Trophoblast cell (in vitro differentiated cells and primary cell): ENCODE results near the gene ENTPD8.
"Not testable (repeated sequence)": the region's sequence is repeated elsewhere in the genome, so short reads cannot be mapped to it uniquely, and the experiment has no call there.

Source experiments
- DNase-seq, 2 donors: peaks; one replicate each; pipeline ENCODE4 v3.0.0-alpha.2; 2016
- H2AFZ ChIP-seq: 2 replicates; pipeline ENCODE4 v1.6.1; 2013; ENCODE audit warnings: low read length, moderate library complexity, mild to moderate bottlenecking; ENCODE audit not compliant: insufficient read depth, poor library complexity
- H2AK5ac ChIP-seq: 2 replicates; pipeline ENCODE4 v1.6.1; 2013; ENCODE audit warnings: mild to moderate bottlenecking, low read length
- H2BK120ac ChIP-seq: 2 replicates; pipeline ENCODE4 v1.6.1; 2013; ENCODE audit warnings: low read length, mild to moderate bottlenecking, moderate library complexity; ENCODE audit not compliant: insufficient read depth, poor library complexity
- H2BK12ac ChIP-seq: 2 replicates; pipeline ENCODE4 v1.6.1; 2013; ENCODE audit warnings: mild to moderate bottlenecking, low read length, moderate library complexity
- H2BK5ac ChIP-seq: 2 replicates; pipeline ENCODE4 v1.6.1; 2013; ENCODE audit warnings: low read length, low read depth, moderate library complexity, mild to moderate bottlenecking; ENCODE audit not compliant: poor library complexity
- H3K14ac ChIP-seq: 2 replicates; pipeline ENCODE4 v1.6.1; 2013; ENCODE audit warnings: mild to moderate bottlenecking, low read length
- H3K18ac ChIP-seq: 2 replicates; pipeline ENCODE4 v1.6.1; 2013; ENCODE audit warnings: mild to moderate bottlenecking, low read length
- H3K23ac ChIP-seq: 2 replicates; pipeline ENCODE4 v1.6.1; 2013; ENCODE audit warnings: low read length
- H3K27ac ChIP-seq: 2 replicates; pipeline ENCODE4 v1.5.1; 2013; ENCODE audit warnings: low read depth, mild to moderate bottlenecking, inconsistent platforms, low read length, moderate library complexity
- H3K27me3 ChIP-seq: 2 replicates; pipeline ENCODE4 v1.6.1; 2013; ENCODE audit warnings: inconsistent platforms, mild to moderate bottlenecking, low read length, moderate library complexity; ENCODE audit not compliant: insufficient read depth
- H3K36me3 ChIP-seq, 2 experiments: 1 replicate in 1 of 2; 2 replicates in 1 of 2; pipeline ENCODE4 v1.6.1; 2013; ENCODE audit warnings: low read length in 2 of 2, mild to moderate bottlenecking in 2 of 2, moderate library complexity in 1 of 2; ENCODE audit not compliant: insufficient read depth in 2 of 2, control insufficient read depth in 1 of 2
- H3K4ac ChIP-seq: 2 replicates; pipeline ENCODE4 v1.6.1; 2013; ENCODE audit warnings: low read depth, mild to moderate bottlenecking, low read length, moderate library complexity
- H3K4me1 ChIP-seq, 2 experiments: 1 replicate in 1 of 2; 2 replicates in 1 of 2; pipeline ENCODE4 v1.6.1; 2013; ENCODE audit warnings: low read length in 2 of 2, mild to moderate bottlenecking in 2 of 2, moderate library complexity in 1 of 2; ENCODE audit not compliant: insufficient read depth in 2 of 2, control insufficient read depth in 1 of 2
- H3K4me2 ChIP-seq: 2 replicates; pipeline ENCODE4 v1.6.1; 2013; ENCODE audit warnings: inconsistent platforms, mild to moderate bottlenecking, low read length, moderate library complexity
- H3K4me3 ChIP-seq: 2 replicates; pipeline ENCODE4 v1.5.1; 2013; ENCODE audit warnings: mild to moderate bottlenecking, low read depth, low read length, inconsistent platforms
- H3K79me1 ChIP-seq: one replicate; pipeline ENCODE4 v1.6.1; 2013; ENCODE audit warnings: low read length
- H3K79me2 ChIP-seq: 2 replicates; pipeline ENCODE4 v1.6.1; 2013; ENCODE audit warnings: low read length, mild to moderate bottlenecking; ENCODE audit not compliant: control insufficient read depth, insufficient read depth, poor library complexity
- H3K9ac ChIP-seq: 2 replicates; pipeline ENCODE4 v1.6.1; 2013; ENCODE audit warnings: mild to moderate bottlenecking, low read length
- H3K9me3 ChIP-seq: 2 replicates; pipeline ENCODE4 v1.6.1; 2013; ENCODE audit warnings: low read depth, mild to moderate bottlenecking, control low read depth, inconsistent platforms, low read length; ENCODE audit not compliant: insufficient read depth
- H4K12ac ChIP-seq: 2 replicates; pipeline ENCODE4 v1.6.1; 2013; ENCODE audit warnings: low read depth, mild to moderate bottlenecking, low read length, moderate library complexity
- H4K8ac ChIP-seq: 2 replicates; pipeline ENCODE4 v1.6.1; 2013; ENCODE audit warnings: low read depth, mild to moderate bottlenecking, low read length, moderate library complexity
- H4K91ac ChIP-seq: one replicate; pipeline ENCODE4 v1.6.1; 2013; ENCODE audit warnings: low read depth, mild to moderate bottlenecking, low read length, moderate library complexity
- WGBS: extraction: QIAGEN DNeasy Blood & Tissue Kit; methylation state at CpG from one replicate; pipeline ENCODE4 v1.1.7; 2013; ENCODE audit warnings: missing lambda C conversion rate; ENCODE audit not compliant: insufficient read length, insufficient coverage; ENCODE audit errors: extremely low coverage; 5-methylcytosine and 5-hydroxymethylcytosine counted together

The ENTPD8 gene

GRCh38 chr9:137388589-137389427, 52.3 kb downstream of the ENTPD8 start:
- Histone ChIP-seq H3K14ac (no peak overlapping the region), H4K12ac (no peak overlapping the region), H3K36me3 (no peaks in the 10 kb centered on the region), H3K27ac (no peak overlapping the region), H2BK5ac (no peak overlapping the region), H3K27me3 (no peaks in the 10 kb centered on the region), H3K79me1 (no peaks in the 10 kb centered on the region), H3K4ac (no peak overlapping the region), H3K18ac (no peak overlapping the region), H3K4me2 (no peak overlapping the region), H2AFZ (no peak overlapping the region), H2BK12ac (no peak overlapping the region), H2BK120ac (no peak overlapping the region), H3K79me2 (no peaks in the 10 kb centered on the region), H3K23ac (no peak overlapping the region), H4K8ac (no peak overlapping the region), H3K9me3 (no peaks in the 10 kb centered on the region), H3K4me1 (no peaks in the 10 kb centered on the region), H3K4me3 (no peak overlapping the region), H2AK5ac (no peak overlapping the region), H3K9ac (no peak overlapping the region), H4K91ac (no peak overlapping the region)
- no peak for DNase-seq
- WGBS, result no CpG with 5 or more reads among the region's 47 CpGs

- Histone ChIP-seq H3K27me3 (no peaks in the 10 kb centered on the region), H3K14ac (no peak overlapping the region), H3K18ac (no peak overlapping the region), H2BK120ac (no peak overlapping the region), H3K9me3 (no peaks in the 10 kb centered on the region), H2AFZ (no peak overlapping the region), H3K4ac (no peak overlapping the region), H3K27ac (no peak overlapping the region), H3K4me1 (no peaks in the 10 kb centered on the region), H4K8ac (no peak overlapping the region), H3K79me1 (no peaks in the 10 kb centered on the region), H4K12ac (no peak overlapping the region), H3K4me2 (no peak overlapping the region), H2BK5ac (no peak overlapping the region), H3K79me2 (no peaks in the 10 kb centered on the region), H3K23ac (no peak overlapping the region), H3K4me3 (no peak overlapping the region), H3K36me3 (no peaks in the 10 kb centered on the region), H2AK5ac (no peak overlapping the region), H2BK12ac (no peak overlapping the region), H3K9ac (no peak overlapping the region), H4K91ac (no peak overlapping the region)
- no CpG with 5 or more reads among the region's 26 CpGs for WGBS
- DNase-seq, result no peak
Observed at GRCh38 chr9:137387891-137388560, 53.1 kb downstream of the ENTPD8 start.

DNA sequence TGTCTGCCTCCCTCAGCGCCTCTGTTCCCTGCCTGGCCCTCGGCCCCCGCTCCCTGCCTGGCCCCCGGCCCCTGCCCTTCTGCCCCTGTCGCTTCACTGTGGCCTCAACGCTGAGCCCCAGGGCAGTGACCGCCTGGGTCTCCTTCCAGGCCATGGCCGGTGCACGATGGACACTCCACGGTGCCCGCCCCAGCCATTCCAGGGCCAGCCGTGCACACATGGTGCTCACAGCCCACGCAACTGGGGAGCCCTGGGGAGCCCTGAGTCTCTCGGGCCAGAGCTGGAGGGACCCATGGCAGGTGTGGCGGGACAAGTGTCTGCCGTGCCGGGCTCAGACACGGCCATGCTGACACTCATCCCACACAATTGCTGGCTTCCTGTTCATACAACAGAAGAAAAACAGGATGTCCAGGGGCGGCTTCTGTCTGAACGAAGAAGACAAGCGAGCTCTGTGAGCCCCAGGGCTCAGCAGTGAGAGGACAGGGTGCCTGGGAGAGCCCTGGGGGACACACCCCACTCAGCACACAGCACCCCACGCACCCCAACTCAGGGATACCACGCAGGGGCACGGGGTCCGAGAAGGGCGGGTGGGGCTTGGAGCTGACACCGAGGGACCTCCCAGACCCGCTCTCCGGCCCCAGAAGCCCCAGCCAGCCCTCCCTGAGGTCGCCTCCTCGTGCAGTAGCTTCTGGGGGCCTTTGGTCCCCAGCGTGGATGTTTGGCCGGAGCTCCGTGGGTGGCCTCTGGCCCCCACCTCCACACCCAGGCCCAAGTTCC, 53.9 kb downstream of the ENTPD8 start:
- no peak overlapping the region for H2AFZ ChIP-seq
- H3K9ac ChIP-seq, result no peak overlapping the region
- H3K27ac ChIP-seq, result no peak overlapping the region
- H3K4me2 ChIP-seq, result no peak overlapping the region
- no peaks in the 10 kb centered on the region for H3K4me1 ChIP-seq
- H4K12ac ChIP-seq, result no peak overlapping the region
- H4K8ac ChIP-seq, result no peak overlapping the region
- H4K91ac ChIP-seq, result no peak overlapping the region
- no peak overlapping the region for H2BK12ac ChIP-seq
- no peaks in the 10 kb centered on the region for H3K27me3 ChIP-seq
- H3K14ac ChIP-seq, result no peak overlapping the region
- no peak overlapping the region for H3K18ac ChIP-seq
- H3K23ac ChIP-seq, result no peak overlapping the region
- no peak for DNase-seq
- no peak overlapping the region for H2BK5ac ChIP-seq
- no peak overlapping the region for H2BK120ac ChIP-seq
- no peaks in the 10 kb centered on the region for H3K9me3 ChIP-seq
- H3K36me3 ChIP-seq, result no peaks in the 10 kb centered on the region
- whole genome bisulfite sequencing, result no CpG with 5 or more reads among the region's 34 CpGs
- no peak overlapping the region for H3K4me3 ChIP-seq
- no peaks in the 10 kb centered on the region for H3K79me2 ChIP-seq
- no peak overlapping the region for H3K4ac ChIP-seq
- H2AK5ac ChIP-seq, result no peak overlapping the region
- H3K79me1 ChIP-seq, result no peaks in the 10 kb centered on the region

GRCh38 chr9:137386507-137387113, 54.5 kb downstream of the ENTPD8 start:
- not testable (repeated sequence) for H3K79me1 ChIP-seq

More at GRCh38 chr9:137386507-137387113, 54.5 kb downstream of the ENTPD8 start:
- not testable (repeated sequence) for H3K27ac ChIP-seq, H3K9me3 ChIP-seq, H2BK5ac ChIP-seq, H3K79me2 ChIP-seq, H4K12ac ChIP-seq, H3K14ac ChIP-seq, H2BK120ac ChIP-seq, H2AK5ac ChIP-seq, H3K18ac ChIP-seq, H2AFZ ChIP-seq, H3K4ac ChIP-seq, H3K27me3 ChIP-seq, H4K91ac ChIP-seq, H3K4me2 ChIP-seq, H2BK12ac ChIP-seq, H3K9ac ChIP-seq, H4K8ac ChIP-seq, H3K4me3 ChIP-seq, H3K4me1 ChIP-seq, H3K23ac ChIP-seq, DNase-seq, H3K36me3 ChIP-seq
- no CpG with 5 or more reads among the region's 12 CpGs for WGBS
